WTC11 (cell line): Measurements from ENCODE around the gene GPX4. TPM values are rescaled to one million over a fixed set of nuclear protein-coding genes. Genes with fewer than 3 reads are reported as not detected.

Source experiments
- ATAC-seq: fragments of 200-7000 bp; cut with Tn5 transposase; 2 replicates; pipeline ENCODE4 v1.10.0; 2021; ENCODE audit warnings: mild to moderate bottlenecking, moderate library complexity
- CTCF ChIA-PET: fragments of 300-600 bp; sonication (Branson Sonifier 250); formaldehyde crosslinking; loops from one replicate; lab custom pipeline; 2021; ENCODE audit warnings: antibody characterized with exemption; lab: Charles Lee
- POLR2A ChIA-PET: fragments of 350-600 bp; sonication (Branson Sonifier 250); formaldehyde crosslinking; loops from one replicate; lab custom pipeline; 2021; ENCODE audit warnings: antibody characterized with exemption; lab: Charles Lee
- DNase-seq: peaks from one replicate; pipeline ENCODE4 v3.0.0; 2021; ENCODE audit warnings: low spot score
- H3K27ac Mint-ChIP-seq: 2 replicates; pipeline ENCODE4 v1.8.0; 2021; ENCODE audit warnings: mixed read lengths
- H3K27me3 Mint-ChIP-seq: 2 replicates; pipeline ENCODE4 v1.8.0; 2021; ENCODE audit warnings: low read depth, mild to moderate bottlenecking, moderate library complexity, mixed read lengths
- H3K36me3 Mint-ChIP-seq: 2 replicates; pipeline ENCODE4 v1.8.0; 2021; ENCODE audit warnings: mixed read lengths
- H3K4me1 Mint-ChIP-seq: 2 replicates; pipeline ENCODE4 v1.8.0; 2022; ENCODE audit warnings: mixed read lengths
- H3K4me3 Mint-ChIP-seq: 2 replicates; pipeline ENCODE4 v1.8.0; 2021; ENCODE audit warnings: mild to moderate bottlenecking, moderate library complexity, mixed read lengths
- H3K9me3 Mint-ChIP-seq: 2 replicates; pipeline ENCODE4 v1.8.0; 2021; ENCODE audit warnings: mixed read lengths
- CBFB ChIP-seq: sonication (generic); formaldehyde crosslinking; IDR thresholded peaks from 2 replicates; pipeline ENCODE4 v1.8.1; 2022; ENCODE audit warnings: mild to moderate bottlenecking, low read depth, missing genetic modification reagents
- FOXP1 ChIP-seq: sonication (generic); formaldehyde crosslinking; IDR thresholded peaks from 2 replicates; pipeline ENCODE4 v1.8.0; 2022; ENCODE audit warnings: missing genetic modification reagents, mild to moderate bottlenecking, moderate library complexity, borderline replicate concordance
- HMGA2 ChIP-seq: fragments of 250-450 bp; sonication (Bioruptor Pico); IDR thresholded peaks from 2 replicates; pipeline ENCODE4 v1.4.0; 2021; ENCODE audit warnings: mild to moderate bottlenecking, moderate library complexity
- KAT7 ChIP-seq: sonication (generic); formaldehyde crosslinking; IDR thresholded peaks from 2 replicates; pipeline ENCODE4 v1.8.1; 2023; ENCODE audit warnings: missing genetic modification reagents, mild to moderate bottlenecking, borderline replicate concordance
- MXD4 ChIP-seq: fragments of 250-450 bp; sonication (Bioruptor Pico); IDR thresholded peaks from 2 replicates; pipeline ENCODE4 v1.8.0; 2021; ENCODE audit warnings: mild to moderate bottlenecking, moderate library complexity, borderline replicate concordance
- MYBL2 ChIP-seq: sonication (generic); formaldehyde crosslinking; IDR thresholded peaks from 2 replicates; pipeline ENCODE4 v1.8.1; 2023; ENCODE audit warnings: mild to moderate bottlenecking, moderate library complexity, missing genetic modification reagents
- NFYB ChIP-seq: sonication (generic); formaldehyde crosslinking; conservative IDR thresholded peaks from 2 replicates; pipeline ENCODE4 v1.8.0; 2022; ENCODE audit warnings: low read depth, missing genetic modification reagents
- NR2C2 ChIP-seq: sonication (generic); formaldehyde crosslinking; IDR thresholded peaks from 2 replicates; pipeline ENCODE4 v1.8.0; 2022; ENCODE audit warnings: mild to moderate bottlenecking, missing genetic modification reagents
- PRRX2 ChIP-seq: fragments of 250-450 bp; sonication (Bioruptor Pico); IDR thresholded peaks from 2 replicates; pipeline ENCODE4 v1.8.0; 2021; ENCODE audit warnings: mild to moderate bottlenecking
- TCF7 ChIP-seq: sonication (generic); formaldehyde crosslinking; IDR thresholded peaks from 2 replicates; pipeline ENCODE4 v1.8.0; 2022; ENCODE audit warnings: mild to moderate bottlenecking, low read depth, missing genetic modification reagents, moderate library complexity
- ZNF317 ChIP-seq: sonication (generic); formaldehyde crosslinking; IDR thresholded peaks from 2 replicates; pipeline ENCODE4 v1.8.1; 2023; ENCODE audit warnings: low read depth, mild to moderate bottlenecking, moderate library complexity, missing genetic modification reagents, borderline replicate concordance
- total RNA-seq: library from RNA; stranded (reverse); gene quantifications from 3 replicates; pipeline ENCODE4 v1.2.3, GENCODE V29; 2021
- TF ChIP-seq, protein P1 (sequence below): sonication (generic); formaldehyde crosslinking; IDR thresholded peaks from 2 replicates; pipeline ENCODE4 v1.8.1; 2023; ENCODE audit warnings: mild to moderate bottlenecking, missing genetic modification reagents, moderate library complexity
- TF ChIP-seq, protein P2 (sequence below): fragments of 250-450 bp; sonication (Bioruptor Pico); IDR thresholded peaks from 2 replicates; pipeline ENCODE4 v1.8.0; 2021; ENCODE audit warnings: mild to moderate bottlenecking
- TF ChIP-seq, protein P3 (sequence below): sonication (generic); formaldehyde crosslinking; IDR thresholded peaks from 2 replicates; pipeline ENCODE4 v1.8.1; 2022; ENCODE audit warnings: low read depth, mild to moderate bottlenecking, moderate library complexity, missing genetic modification reagents, borderline replicate concordance
- TF ChIP-seq, protein P4 (sequence below): sonication (generic); formaldehyde crosslinking; conservative IDR thresholded peaks from 2 replicates; pipeline ENCODE4 v1.8.1; 2022; ENCODE audit warnings: mild to moderate bottlenecking, missing genetic modification reagents
- TF ChIP-seq, protein P5 (sequence below): fragments of 250-450 bp; sonication (Bioruptor Pico); conservative IDR thresholded peaks from 2 replicates; pipeline ENCODE4 v1.9.0; 2021; ENCODE audit warnings: mild to moderate bottlenecking
- TF ChIP-seq, protein P6 (sequence below): sonication (generic); formaldehyde crosslinking; IDR thresholded peaks from 2 replicates; pipeline ENCODE4 v1.8.0; 2023; ENCODE audit warnings: missing genetic modification reagents, mild to moderate bottlenecking, borderline replicate concordance

The GPX4 gene
- total RNA-seq, 1 experiment from 2014 or later = 363 TPM

DNA sequence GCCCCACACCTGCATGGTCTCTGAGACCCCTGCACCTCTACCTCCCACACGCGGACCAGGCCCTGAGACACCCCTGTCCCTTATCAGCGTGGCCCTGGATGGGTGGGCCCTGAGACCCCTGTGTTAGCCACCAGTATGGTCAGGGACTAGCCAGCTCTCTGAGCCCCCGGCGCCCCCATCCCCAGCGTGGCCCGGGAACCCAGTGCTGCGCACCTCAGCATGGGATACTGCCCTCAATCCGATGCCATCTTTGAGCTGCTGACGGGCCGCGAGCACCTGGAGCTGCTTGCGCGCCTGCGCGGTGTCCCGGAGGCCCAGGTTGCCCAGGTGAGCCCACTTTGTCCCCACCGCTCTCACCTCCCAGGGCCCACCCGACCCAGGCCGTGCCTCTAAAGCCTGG, 41.8 kb upstream of the GPX4 start (continued):
- TF ChIP-seq, protein P1, sequence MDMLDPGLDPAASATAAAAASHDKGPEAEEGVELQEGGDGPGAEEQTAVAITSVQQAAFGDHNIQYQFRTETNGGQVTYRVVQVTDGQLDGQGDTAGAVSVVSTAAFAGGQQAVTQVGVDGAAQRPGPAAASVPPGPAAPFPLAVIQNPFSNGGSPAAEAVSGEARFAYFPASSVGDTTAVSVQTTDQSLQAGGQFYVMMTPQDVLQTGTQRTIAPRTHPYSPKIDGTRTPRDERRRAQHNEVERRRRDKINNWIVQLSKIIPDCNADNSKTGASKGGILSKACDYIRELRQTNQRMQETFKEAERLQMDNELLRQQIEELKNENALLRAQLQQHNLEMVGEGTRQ (CRISPR knock-in tag) = no peak
- no peak for TF ChIP-seq PRRX2 (CRISPR knock-in tag)
- no peak for TF ChIP-seq NR2C2
- TF ChIP-seq MXD4 (CRISPR knock-in tag) = no peak
- no peak for TF ChIP-seq MYBL2 (CRISPR knock-in tag)
- TF ChIP-seq, protein P2, sequence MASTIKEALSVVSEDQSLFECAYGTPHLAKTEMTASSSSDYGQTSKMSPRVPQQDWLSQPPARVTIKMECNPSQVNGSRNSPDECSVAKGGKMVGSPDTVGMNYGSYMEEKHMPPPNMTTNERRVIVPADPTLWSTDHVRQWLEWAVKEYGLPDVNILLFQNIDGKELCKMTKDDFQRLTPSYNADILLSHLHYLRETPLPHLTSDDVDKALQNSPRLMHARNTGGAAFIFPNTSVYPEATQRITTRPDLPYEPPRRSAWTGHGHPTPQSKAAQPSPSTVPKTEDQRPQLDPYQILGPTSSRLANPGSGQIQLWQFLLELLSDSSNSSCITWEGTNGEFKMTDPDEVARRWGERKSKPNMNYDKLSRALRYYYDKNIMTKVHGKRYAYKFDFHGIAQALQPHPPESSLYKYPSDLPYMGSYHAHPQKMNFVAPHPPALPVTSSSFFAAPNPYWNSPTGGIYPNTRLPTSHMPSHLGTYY (CRISPR knock-in tag) = no peak
- TF ChIP-seq FOXP1 (CRISPR knock-in tag) = no peak
- TF ChIP-seq, all 79 proteins: peak for 0

DNA sequence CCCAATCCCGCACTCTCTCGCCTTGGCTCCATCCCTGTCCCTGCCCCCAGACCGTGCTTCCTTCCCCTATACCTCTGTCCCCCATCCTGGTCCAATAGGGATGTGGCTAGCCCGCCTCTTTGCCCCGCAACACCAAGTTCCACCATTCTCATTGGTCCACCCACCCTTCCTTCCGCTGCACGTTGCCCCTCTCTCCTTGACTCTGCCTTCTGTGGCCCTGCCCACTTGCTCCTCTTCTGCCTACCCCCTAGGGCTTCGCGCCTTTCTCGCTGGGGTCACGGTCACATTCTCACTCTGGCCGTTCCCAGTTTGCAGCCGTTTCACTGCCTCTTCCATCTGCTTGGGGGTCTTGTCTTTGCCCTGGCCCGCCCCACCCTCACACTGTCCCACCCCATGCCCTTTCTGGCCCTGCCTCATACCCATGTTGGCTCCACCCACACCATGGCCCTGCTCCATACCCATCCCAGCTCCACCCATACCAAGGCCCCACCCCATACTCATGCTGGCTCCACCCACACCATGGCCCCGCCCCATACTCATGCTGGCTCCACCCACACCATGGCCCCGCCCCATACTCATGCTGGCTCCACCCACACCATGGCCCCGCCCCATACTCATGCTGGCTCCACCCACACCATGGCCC, 41.3 kb upstream of the GPX4 start:
- CTCF ChIA-PET = interaction anchor here (0.9 to 7.5 kb wide), 4 partner anchors 9 to 182 kb away, joined by 4 to 109 read pairs (median 6); no protein-coding TSS in a partner anchor
- POLR2A ChIA-PET = interaction anchor here (0.6 to 0.7 kb wide), 3 partner anchors 8 to 32 kb away, joined by 3 to 5 read pairs (median 3); no protein-coding TSS in a partner anchor
- Mint-ChIP-seq H3K4me1 (peaks cover 15% of the 10 kb centered on the region), H3K36me3 (peaks cover 18% of the 10 kb centered on the region), H3K27ac (peak overlapping the region; percentile 60; the same call in 1 of the 2 replicates), H3K4me3 (peak overlapping the region; percentile 60), H3K27me3 (peaks cover 17% of the 10 kb centered on the region), H3K9me3 (peaks cover 15% of the 10 kb centered on the region)
- DNase-seq (peak; percentile 67), ATAC-seq (peak; percentile 21)
- no peak for TF ChIP-seq HMGA2 (CRISPR knock-in tag)
- peak; percentile 31; the same call in 1 of the 2 replicates for TF ChIP-seq NFYB (CRISPR knock-in tag)

DNA sequence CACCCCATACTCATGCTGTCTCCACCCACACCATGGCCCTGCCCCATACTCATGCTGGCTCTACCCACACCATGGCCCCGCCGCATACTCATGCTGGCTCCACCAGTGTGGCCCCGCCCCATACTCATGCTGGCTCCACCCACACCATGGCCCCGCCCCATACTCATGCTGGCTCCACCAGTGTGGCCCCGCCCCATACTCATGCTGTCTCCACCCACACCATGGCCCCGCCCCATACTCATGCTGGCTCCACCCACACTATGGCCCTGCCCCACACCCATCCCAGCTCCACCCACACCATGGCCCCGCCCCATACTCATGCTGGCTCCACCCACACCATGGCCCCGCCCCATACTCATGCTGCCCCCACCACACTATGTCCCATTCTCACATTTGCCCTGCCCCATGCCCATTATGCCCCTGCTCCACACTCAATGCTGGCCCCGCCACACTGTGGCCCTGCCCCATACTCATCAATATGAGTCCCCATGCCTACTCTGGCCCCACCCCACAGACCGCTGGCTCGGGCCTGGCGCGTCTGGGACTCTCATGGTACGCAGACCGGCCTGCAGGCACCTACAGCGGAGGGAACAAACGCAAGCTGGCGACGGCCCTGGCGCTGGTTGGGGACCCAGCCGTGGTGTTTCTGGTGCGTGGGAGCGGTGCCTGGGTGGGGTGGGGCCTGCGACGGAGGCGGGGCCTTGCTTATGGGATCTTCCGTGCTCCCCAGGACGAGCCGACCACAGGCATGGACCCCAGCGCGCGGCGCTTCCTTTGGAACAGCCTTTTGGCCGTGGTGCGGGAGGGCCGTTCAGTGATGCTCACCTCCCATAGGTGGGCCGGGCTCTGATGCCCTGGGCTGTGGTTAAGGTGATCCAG, 40.5 kb upstream of the GPX4 start:
- ChIA-PET CTCF (interaction anchor here (1.2 to 7.5 kb wide), 4 partner anchors 18 to 151 kb away, joined by 4 to 109 read pairs (median 16); partner anchors contain the start of gene ABCA7), POLR2A (interaction anchor here (1.9 to 2.1 kb wide), 2 partner anchors 36 to 206 kb away, joined by 6 to 9 read pairs; partner anchors contain the start of genes CIRBP and CNN2)
- DNase-seq (peak; percentile 83), ATAC-seq (no peak)
- Mint-ChIP-seq H3K36me3 (peaks cover 11% of the 10 kb centered on the region), H3K4me3 (peak overlapping the region; percentile 65), H3K9me3 (peaks cover 7% of the 10 kb centered on the region; the same call in 1 of the 2 replicates), H3K27me3 (peaks cover 19% of the 10 kb centered on the region), H3K27ac (no peak overlapping the region; the same call in 1 of the 2 replicates), H3K4me1 (peaks cover 15% of the 10 kb centered on the region)
- TF ChIP-seq, protein P2 (CRISPR knock-in tag) = no peak
- TF ChIP-seq KAT7 (CRISPR knock-in tag) (no peak), ZNF317 (CRISPR knock-in tag) (no peak), TCF7 (CRISPR knock-in tag) (no peak), MYBL2 (CRISPR knock-in tag) (no peak), CBFB (CRISPR knock-in tag) (no peak)
- TF ChIP-seq, protein P3, sequence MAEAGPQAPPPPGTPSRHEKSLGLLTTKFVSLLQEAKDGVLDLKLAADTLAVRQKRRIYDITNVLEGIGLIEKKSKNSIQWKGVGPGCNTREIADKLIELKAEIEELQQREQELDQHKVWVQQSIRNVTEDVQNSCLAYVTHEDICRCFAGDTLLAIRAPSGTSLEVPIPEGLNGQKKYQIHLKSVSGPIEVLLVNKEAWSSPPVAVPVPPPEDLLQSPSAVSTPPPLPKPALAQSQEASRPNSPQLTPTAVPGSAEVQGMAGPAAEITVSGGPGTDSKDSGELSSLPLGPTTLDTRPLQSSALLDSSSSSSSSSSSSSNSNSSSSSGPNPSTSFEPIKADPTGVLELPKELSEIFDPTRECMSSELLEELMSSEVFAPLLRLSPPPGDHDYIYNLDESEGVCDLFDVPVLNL (CRISPR knock-in tag) = no peak
- TF ChIP-seq, protein P4, sequence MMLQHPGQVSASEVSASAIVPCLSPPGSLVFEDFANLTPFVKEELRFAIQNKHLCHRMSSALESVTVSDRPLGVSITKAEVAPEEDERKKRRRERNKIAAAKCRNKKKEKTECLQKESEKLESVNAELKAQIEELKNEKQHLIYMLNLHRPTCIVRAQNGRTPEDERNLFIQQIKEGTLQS (CRISPR knock-in tag) = no peak
- TF ChIP-seq, protein P5, sequence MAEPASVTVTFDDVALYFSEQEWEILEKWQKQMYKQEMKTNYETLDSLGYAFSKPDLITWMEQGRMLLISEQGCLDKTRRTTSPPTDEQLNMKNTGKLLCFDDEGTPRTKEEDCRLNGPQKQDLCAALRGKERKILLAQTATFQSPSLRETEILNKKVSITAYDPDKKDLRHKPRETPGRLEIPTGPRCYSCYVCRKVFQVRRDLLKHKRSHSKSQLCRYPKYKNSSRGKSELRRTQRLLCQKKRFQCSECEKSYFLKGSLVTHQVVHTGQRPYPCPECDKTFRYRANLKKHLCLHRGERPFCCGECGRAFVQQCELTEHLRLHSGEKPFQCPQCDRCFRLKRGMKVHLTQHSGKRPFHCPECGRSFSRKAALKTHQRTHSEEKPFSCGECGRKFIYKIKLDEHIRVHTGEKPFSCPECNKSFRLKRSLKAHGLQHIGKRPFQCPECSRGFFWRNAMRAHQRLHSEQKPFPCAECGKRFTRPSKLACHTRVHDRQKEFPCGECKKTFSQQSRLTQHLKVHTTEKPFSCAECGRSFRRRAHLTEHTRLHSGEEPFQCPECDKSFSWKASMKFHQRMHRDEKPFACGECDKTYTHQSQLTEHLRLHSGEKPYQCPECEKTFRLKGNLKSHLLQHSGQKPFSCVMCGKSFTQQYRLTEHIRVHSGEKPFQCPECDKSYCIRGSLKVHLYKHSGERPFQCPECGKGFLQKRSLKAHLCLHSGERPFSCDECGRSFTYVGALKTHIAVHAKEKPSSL (CRISPR knock-in tag) = no peak
- TF ChIP-seq, protein P6, sequence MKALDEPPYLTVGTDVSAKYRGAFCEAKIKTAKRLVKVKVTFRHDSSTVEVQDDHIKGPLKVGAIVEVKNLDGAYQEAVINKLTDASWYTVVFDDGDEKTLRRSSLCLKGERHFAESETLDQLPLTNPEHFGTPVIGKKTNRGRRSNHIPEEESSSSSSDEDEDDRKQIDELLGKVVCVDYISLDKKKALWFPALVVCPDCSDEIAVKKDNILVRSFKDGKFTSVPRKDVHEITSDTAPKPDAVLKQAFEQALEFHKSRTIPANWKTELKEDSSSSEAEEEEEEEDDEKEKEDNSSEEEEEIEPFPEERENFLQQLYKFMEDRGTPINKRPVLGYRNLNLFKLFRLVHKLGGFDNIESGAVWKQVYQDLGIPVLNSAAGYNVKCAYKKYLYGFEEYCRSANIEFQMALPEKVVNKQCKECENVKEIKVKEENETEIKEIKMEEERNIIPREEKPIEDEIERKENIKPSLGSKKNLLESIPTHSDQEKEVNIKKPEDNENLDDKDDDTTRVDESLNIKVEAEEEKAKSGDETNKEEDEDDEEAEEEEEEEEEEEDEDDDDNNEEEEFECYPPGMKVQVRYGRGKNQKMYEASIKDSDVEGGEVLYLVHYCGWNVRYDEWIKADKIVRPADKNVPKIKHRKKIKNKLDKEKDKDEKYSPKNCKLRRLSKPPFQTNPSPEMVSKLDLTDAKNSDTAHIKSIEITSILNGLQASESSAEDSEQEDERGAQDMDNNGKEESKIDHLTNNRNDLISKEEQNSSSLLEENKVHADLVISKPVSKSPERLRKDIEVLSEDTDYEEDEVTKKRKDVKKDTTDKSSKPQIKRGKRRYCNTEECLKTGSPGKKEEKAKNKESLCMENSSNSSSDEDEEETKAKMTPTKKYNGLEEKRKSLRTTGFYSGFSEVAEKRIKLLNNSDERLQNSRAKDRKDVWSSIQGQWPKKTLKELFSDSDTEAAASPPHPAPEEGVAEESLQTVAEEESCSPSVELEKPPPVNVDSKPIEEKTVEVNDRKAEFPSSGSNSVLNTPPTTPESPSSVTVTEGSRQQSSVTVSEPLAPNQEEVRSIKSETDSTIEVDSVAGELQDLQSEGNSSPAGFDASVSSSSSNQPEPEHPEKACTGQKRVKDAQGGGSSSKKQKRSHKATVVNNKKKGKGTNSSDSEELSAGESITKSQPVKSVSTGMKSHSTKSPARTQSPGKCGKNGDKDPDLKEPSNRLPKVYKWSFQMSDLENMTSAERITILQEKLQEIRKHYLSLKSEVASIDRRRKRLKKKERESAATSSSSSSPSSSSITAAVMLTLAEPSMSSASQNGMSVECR (CRISPR knock-in tag) = no peak
